Nephron (organoid): ENCODE data around the gene WDR7.
A peak's percentile ranks its signal among the peaks of the same experiment; 100 is the strongest.

Experiments used
- H3K27ac Mint-ChIP-seq, 3 experiments: 2 replicates each; pipeline ENCODE4 v1.8.0; 2020; ENCODE audit warnings: mixed read lengths in 3 of 3, mild to moderate bottlenecking in 2 of 3, moderate library complexity in 1 of 3
- H3K27me3 Mint-ChIP-seq: 2 replicates; pipeline ENCODE4 v1.8.0; 2021; ENCODE audit warnings: low read depth, mild to moderate bottlenecking, moderate library complexity, mixed read lengths
- H3K36me3 Mint-ChIP-seq: 2 replicates; pipeline ENCODE4 v1.8.0; 2020; ENCODE audit warnings: low read depth, mixed read lengths
- H3K4me1 Mint-ChIP-seq: 2 replicates; pipeline ENCODE4 v1.8.0; 2020; ENCODE audit warnings: mixed read lengths
- H3K4me3 Mint-ChIP-seq, 3 experiments: 2 replicates each; pipeline ENCODE4 v1.8.0; 2020; ENCODE audit warnings: mild to moderate bottlenecking in 3 of 3, mixed read lengths in 3 of 3, moderate library complexity in 2 of 3
- H3K9me3 Mint-ChIP-seq: 2 replicates; pipeline ENCODE4 v1.8.0; 2020; ENCODE audit warnings: mixed read lengths
- TF ChIP-seq, protein P1 (sequence below), 3 experiments: fragments of 200-600 bp; sonication (generic); IDR thresholded peaks; one replicate each; pipeline ENCODE4 v1.5.0; 2021; ENCODE audit warnings: antibody characterized with exemption in 3 of 3; ENCODE audit not compliant: unreplicated experiment in 3 of 3

WDR7 gene

DNA sequence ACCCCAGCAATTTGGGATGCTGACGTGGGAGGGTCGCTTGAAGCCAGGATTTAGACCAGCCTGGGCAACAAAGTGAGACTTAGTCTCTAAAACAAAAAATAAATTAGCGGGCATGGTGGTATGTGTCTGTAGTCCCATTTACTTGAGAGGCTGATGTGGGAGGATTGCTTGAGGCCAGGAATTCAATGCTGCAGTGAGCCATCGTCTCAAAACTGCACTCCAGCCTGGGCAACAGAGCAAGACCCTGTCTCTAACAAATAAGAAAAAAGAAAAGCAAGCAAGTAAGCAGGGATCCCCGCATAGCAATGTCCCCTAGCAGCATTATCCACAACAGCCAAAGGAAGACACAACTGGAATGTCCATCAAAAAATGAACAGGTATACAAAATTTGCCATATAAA is 16.2 kb upstream of the WDR7 start:
- Mint-ChIP-seq H3K9me3 (no peaks in the 10 kb centered on the region), H3K27me3 (no peaks in the 10 kb centered on the region), H3K4me1 (peaks cover 49% of the 10 kb centered on the region), H3K27ac (peak overlapping the region in 2 of 3 experiments; percentile 17 to 28), H3K36me3 (peaks cover 36% of the 10 kb centered on the region), H3K4me3 (peak overlapping the region; percentile 44 to 100 (median 70))
- TF ChIP-seq, protein P1, sequence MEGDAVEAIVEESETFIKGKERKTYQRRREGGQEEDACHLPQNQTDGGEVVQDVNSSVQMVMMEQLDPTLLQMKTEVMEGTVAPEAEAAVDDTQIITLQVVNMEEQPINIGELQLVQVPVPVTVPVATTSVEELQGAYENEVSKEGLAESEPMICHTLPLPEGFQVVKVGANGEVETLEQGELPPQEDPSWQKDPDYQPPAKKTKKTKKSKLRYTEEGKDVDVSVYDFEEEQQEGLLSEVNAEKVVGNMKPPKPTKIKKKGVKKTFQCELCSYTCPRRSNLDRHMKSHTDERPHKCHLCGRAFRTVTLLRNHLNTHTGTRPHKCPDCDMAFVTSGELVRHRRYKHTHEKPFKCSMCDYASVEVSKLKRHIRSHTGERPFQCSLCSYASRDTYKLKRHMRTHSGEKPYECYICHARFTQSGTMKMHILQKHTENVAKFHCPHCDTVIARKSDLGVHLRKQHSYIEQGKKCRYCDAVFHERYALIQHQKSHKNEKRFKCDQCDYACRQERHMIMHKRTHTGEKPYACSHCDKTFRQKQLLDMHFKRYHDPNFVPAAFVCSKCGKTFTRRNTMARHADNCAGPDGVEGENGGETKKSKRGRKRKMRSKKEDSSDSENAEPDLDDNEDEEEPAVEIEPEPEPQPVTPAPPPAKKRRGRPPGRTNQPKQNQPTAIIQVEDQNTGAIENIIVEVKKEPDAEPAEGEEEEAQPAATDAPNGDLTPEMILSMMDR (IDR thresholded peaks at IDR 0.05; ENCODE audit: unreplicated experiment in 3 of 3): no peak

DNA sequence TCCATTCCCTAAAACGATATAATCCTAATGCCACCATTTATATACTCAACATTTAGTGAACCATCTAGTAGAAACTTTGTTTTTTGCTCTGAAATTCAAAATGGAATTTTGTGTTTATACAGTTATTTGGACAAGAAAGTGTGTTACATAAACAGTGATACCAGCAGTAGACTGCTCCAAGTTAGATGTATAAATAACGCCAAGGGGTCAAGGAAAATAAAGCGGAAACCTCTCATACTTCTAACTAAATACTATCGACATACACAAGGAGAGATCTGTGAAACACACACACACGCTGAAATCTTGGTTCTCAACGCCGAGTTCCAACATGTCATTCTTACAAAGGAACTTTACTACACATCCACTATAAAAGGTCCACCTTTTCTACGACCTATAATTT is 14.0 kb upstream of the WDR7 start:
- H3K4me3 Mint-ChIP-seq: peak overlapping the region; percentile 99 to 100 (median 100)
- peaks cover 26% of the 10 kb centered on the region for H3K36me3 Mint-ChIP-seq
- H3K4me1 Mint-ChIP-seq: peaks cover 49% of the 10 kb centered on the region
- H3K27me3 Mint-ChIP-seq: no peaks in the 10 kb centered on the region
- TF ChIP-seq, protein P1 (IDR thresholded peaks at IDR 0.05; ENCODE audit: unreplicated experiment in 3 of 3): no peak
- H3K9me3 Mint-ChIP-seq: no peaks in the 10 kb centered on the region
- H3K27ac Mint-ChIP-seq: peak overlapping the region; percentile 96 to 98 (median 96)

- Mint-ChIP-seq H3K9me3 (no peaks in the 10 kb centered on the region), H3K36me3 (peaks cover 22% of the 10 kb centered on the region), H3K27ac (peak overlapping the region; percentile 96 to 98 (median 96)), H3K4me1 (peaks cover 47% of the 10 kb centered on the region), H3K4me3 (peak overlapping the region; percentile 99 to 100 (median 100)), H3K27me3 (no peaks in the 10 kb centered on the region)
- TF ChIP-seq, protein P1 (IDR thresholded peaks at IDR 0.05; ENCODE audit: unreplicated experiment in 3 of 3): no peak
Measured at GRCh38 chr18:56637711-56638231, 13.4 kb upstream of the WDR7 start.

DNA sequence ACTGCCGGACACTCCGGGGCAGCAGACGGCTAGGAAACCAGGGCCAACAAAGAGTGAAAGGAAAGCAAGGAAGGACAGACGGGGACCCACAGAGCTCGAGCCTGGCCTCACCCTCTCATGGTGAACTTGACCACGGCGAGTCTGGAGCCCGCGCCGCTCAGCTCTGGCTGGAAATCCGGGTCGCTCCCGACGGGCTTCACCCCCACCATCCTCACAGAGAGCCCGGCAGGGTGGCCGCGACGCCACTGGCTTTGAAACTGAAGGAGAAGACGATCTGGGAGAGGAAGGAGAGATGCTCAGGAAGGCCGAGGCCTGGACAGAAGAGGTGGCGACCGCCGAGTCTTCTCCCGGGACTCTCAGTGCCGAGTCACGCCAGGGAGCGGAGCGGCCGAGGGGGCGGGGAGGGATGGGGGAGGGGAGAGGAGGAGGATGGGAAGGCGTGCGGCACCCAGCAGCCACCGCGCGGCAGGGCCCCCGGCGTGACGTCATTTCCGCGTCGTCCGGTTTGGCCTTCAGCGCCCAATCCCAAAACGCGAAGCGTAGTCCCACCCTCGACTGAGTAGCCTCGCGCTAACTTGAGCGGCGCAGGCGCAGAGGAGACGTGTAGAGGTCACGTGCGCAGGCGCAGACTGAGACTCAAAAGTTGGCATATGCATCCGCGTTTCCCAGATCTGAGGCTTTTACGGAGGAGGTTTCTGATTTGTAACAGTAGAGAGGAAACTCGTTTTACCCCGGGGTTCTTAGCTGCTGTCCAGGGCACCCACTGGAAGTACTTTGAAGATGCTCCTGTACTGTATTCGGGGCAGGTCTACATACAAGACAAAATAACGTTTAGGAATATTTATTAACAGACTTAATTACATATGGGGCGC is 12.7 kb upstream of the WDR7 start, which contains the start of gene TXNL1:
Gene TXNL1, minus strand, starts transcription at position 361 of the 872 bp plus-strand sequence. Its CDS starts 152 bp downstream, at position 209.
- Mint-ChIP-seq H3K36me3 (peaks cover 17% of the 10 kb centered on the region), H3K4me1 (peaks cover 45% of the 10 kb centered on the region)
- TF ChIP-seq, protein P1 (IDR thresholded peaks at IDR 0.05; ENCODE audit: unreplicated experiment in 3 of 3): no peak

GRCh38 chr18:56639104-56639381 is 12.1 kb upstream of the WDR7 start:
- Mint-ChIP-seq H3K4me3 (peak overlapping the region; percentile 99 to 100 (median 100)), H3K9me3 (no peaks in the 10 kb centered on the region), H3K27ac (peak overlapping the region; percentile 96 to 98 (median 96)), H3K4me1 (peaks cover 43% of the 10 kb centered on the region), H3K36me3 (peaks cover 13% of the 10 kb centered on the region), H3K27me3 (no peaks in the 10 kb centered on the region)
- TF ChIP-seq, protein P1 (IDR thresholded peaks at IDR 0.05; ENCODE audit: unreplicated experiment in 3 of 3): no peak

More for the DNA sequence above, 12.7 kb upstream of the WDR7 start, which contains the start of gene TXNL1:
- Mint-ChIP-seq H3K27me3 (no peaks in the 10 kb centered on the region), H3K9me3 (no peaks in the 10 kb centered on the region), H3K4me3 (peak within 1 kb of the TSS; percentile 99 to 100 (median 100)), H3K27ac (peak within 1 kb of the TSS; percentile 96 to 98 (median 96))
